Endothelial cell (in vitro differentiated cells): ENCODE measurements around the gene RASA3. TPM values are rescaled to one million over a fixed set of nuclear protein-coding genes. Genes with fewer than 3 reads are reported as not detected.

Experiments used
- DNase-seq: peaks from one replicate; pipeline ENCODE4 v3.0.0; 2021; ENCODE audit warnings: low spot score
- H3K27ac Mint-ChIP-seq: one replicate; pipeline ENCODE4 v1.8.0; 2021; ENCODE audit warnings: mixed read lengths, inconsistent platforms; ENCODE audit not compliant: unreplicated experiment
- H3K27me3 Mint-ChIP-seq: one replicate; pipeline ENCODE4 v1.8.0; 2021; ENCODE audit warnings: mild to moderate bottlenecking, moderate library complexity, mixed read lengths, inconsistent platforms; ENCODE audit not compliant: unreplicated experiment
- H3K36me3 Mint-ChIP-seq: one replicate; pipeline ENCODE4 v1.8.0; 2021; ENCODE audit warnings: mild to moderate bottlenecking, low read depth, mixed read lengths, inconsistent platforms; ENCODE audit not compliant: unreplicated experiment
- H3K4me1 Mint-ChIP-seq: one replicate; pipeline ENCODE4 v1.8.0; 2021; ENCODE audit warnings: mild to moderate bottlenecking, mixed read lengths, inconsistent platforms; ENCODE audit not compliant: unreplicated experiment
- H3K4me3 Mint-ChIP-seq: one replicate; pipeline ENCODE4 v1.8.0; 2021; ENCODE audit warnings: mild to moderate bottlenecking, mixed read lengths, inconsistent platforms; ENCODE audit not compliant: unreplicated experiment
- H3K9me3 Mint-ChIP-seq: one replicate; pipeline ENCODE4 v1.8.0; 2021; ENCODE audit warnings: mixed read lengths, inconsistent platforms; ENCODE audit not compliant: unreplicated experiment
- CTCF ChIP-seq: fragments of 200-600 bp; sonication (generic); IDR thresholded peaks from one replicate; pipeline ENCODE4 v1.5.0; 2021; ENCODE audit warnings: antibody characterized with exemption; ENCODE audit not compliant: unreplicated experiment
- total RNA-seq: library from RNA; stranded (reverse); fragmentation: NEBNext Ultra II Directional; extraction: Animal tissue kit (Norgen Biotek cat#: 25700); gene quantifications from one replicate; pipeline ENCODE4 v1.2.1, GENCODE V29; 2021; ENCODE audit not compliant: unreplicated experiment

RASA3 gene
- total RNA-seq, 1 donor from 2014 or later, result 34.0 TPM

- Mint-ChIP-seq H3K4me3 (no peak overlapping the region), H3K27ac (no peak overlapping the region), H3K9me3 (no peaks in the 10 kb centered on the region), H3K27me3 (peaks cover 15% of the 10 kb centered on the region), H3K36me3 (peaks cover 12% of the 10 kb centered on the region), H3K4me1 (peaks cover 19% of the 10 kb centered on the region)
- no peak for DNase-seq
- no peak for TF ChIP-seq CTCF
Observed at GRCh38 chr13:114059428-114059827, 73.0 kb downstream of the RASA3 start.

- Mint-ChIP-seq H3K36me3 (peaks cover 17% of the 10 kb centered on the region), H3K4me1 (peaks cover 17% of the 10 kb centered on the region), H3K27ac (peak overlapping the region; percentile 86), H3K4me3 (peak overlapping the region; percentile 21), H3K9me3 (no peaks in the 10 kb centered on the region), H3K27me3 (peaks cover 15% of the 10 kb centered on the region)
- DNase-seq, result no peak
- no peak for TF ChIP-seq CTCF
Observed at GRCh38 chr13:114058051-114058867, 74.2 kb downstream of the RASA3 start.

GRCh38 chr13:114057166-114058050, 75.0 kb downstream of the RASA3 start:
- Mint-ChIP-seq H3K36me3 (peaks cover 17% of the 10 kb centered on the region), H3K4me1 (peaks cover 17% of the 10 kb centered on the region), H3K4me3 (no peak overlapping the region), H3K9me3 (no peaks in the 10 kb centered on the region), H3K27me3 (peaks cover 15% of the 10 kb centered on the region), H3K27ac (no peak overlapping the region)
- no peak for TF ChIP-seq CTCF
- DNase-seq, result no peak

GRCh38 chr13:114056205-114057013, 76.0 kb downstream of the RASA3 start:
- Mint-ChIP-seq H3K4me3 (peak overlapping the region; percentile 73), H3K4me1 (peaks cover 17% of the 10 kb centered on the region)

More at GRCh38 chr13:114056205-114057013, 76.0 kb downstream of the RASA3 start:
- Mint-ChIP-seq H3K27me3 (peaks cover 13% of the 10 kb centered on the region), H3K36me3 (peaks cover 15% of the 10 kb centered on the region), H3K9me3 (no peaks in the 10 kb centered on the region), H3K27ac (no peak overlapping the region)
- DNase-seq, result no peak
- TF ChIP-seq CTCF, result no peak
